ENCODE results near the gene ARHGAP28. TPM values are rescaled to one million over a fixed set of nuclear protein-coding genes. Genes with fewer than 3 reads are reported as not detected.

ARHGAP28 gene
- not detected in 2 replicates for total RNA-seq (2016; rRNA removed; fragmentation: Illumina TruSeq; extraction: Trizol)
- not detected in 2 replicates for total RNA-seq (2016; cell fraction: cytosol; rRNA removed; fragmentation: Illumina TruSeq; extraction: Trizol; ENCODE audit: low read depth)
- total RNA-seq (2016; cell fraction: insoluble cytoplasmic fraction; rRNA removed; fragmentation: Illumina TruSeq; extraction: Trizol), result 0.21 TPM in 1 of 2 replicates, not detected in the other
- total RNA-seq (2016; cell fraction: membrane; rRNA removed; fragmentation: Illumina TruSeq; extraction: Trizol), result not detected in 2 replicates
- not detected in 2 replicates for total RNA-seq (2016; cell fraction: nucleus; rRNA removed; fragmentation: Illumina TruSeq; extraction: Trizol)
- not detected in 2 replicates for polyA plus RNA-seq (2011; rRNA removed)
- polyA plus RNA-seq (2011; cell fraction: cytosol; rRNA removed), result not detected in 2 replicates
- not detected in 2 replicates for polyA plus RNA-seq (2011; cell fraction: nucleus; rRNA removed)
- polyA plus RNA-seq (2012), result not detected in 2 replicates
- polyA plus RNA-seq (2016; cell fraction: cytosol; fragmentation: Illumina TruSeq; extraction: Trizol; ENCODE audit: low read depth), result not detected in 2 replicates
- not detected in 2 replicates for polyA plus RNA-seq (2016; cell fraction: insoluble cytoplasmic fraction; fragmentation: Illumina TruSeq; extraction: Trizol; ENCODE audit: low read depth)
- not detected in 2 replicates for polyA plus RNA-seq (2016; cell fraction: membrane; fragmentation: Illumina TruSeq; extraction: Trizol; ENCODE audit: low read depth)
- polyA plus RNA-seq (2016; cell fraction: nucleus; fragmentation: Illumina TruSeq; extraction: Trizol; ENCODE audit: insufficient read depth, low read depth), result not detected in 2 replicates
- 1.3 TPM in 1 of 2 replicates, not detected in the other for polyA minus RNA-seq (2011; rRNA and poly(A)+ RNA removed; ENCODE audit: low replicate concordance)
- polyA minus RNA-seq (2011; cell fraction: cytosol; rRNA and poly(A)+ RNA removed), result not detected in 2 replicates
- not detected in 2 replicates for polyA minus RNA-seq (2011; cell fraction: nucleus; rRNA and poly(A)+ RNA removed)
- Bru-seq, nascent RNA, result percentile 3 among the genes with signal in this experiment
- BruChase-seq, experiment 1, labeled RNA remaining after a 6-hour chase, result percentile 1 among the genes with signal in this experiment
- BruChase-seq, experiment 2, labeled RNA remaining after a 2-hour chase, result percentile 3 among the genes with signal in this experiment
- long read RNA-seq, experiment 1, result 0 reads
- long read RNA-seq, experiment 2, result 0 reads

- no peaks in the 10 kb centered on the region for H3K79me2 ChIP-seq (ENCODE audit: insufficient read depth, low read length)
- H3K27me3 ChIP-seq (ENCODE audit: control insufficient read depth in 1 of 2, insufficient read depth in 2 of 2, low read length in 2 of 2), result peaks cover 0 to 19% of the 10 kb centered on the region in 2 experiments; a peak in 1 of 5 replicates
- ChIA-PET POLR2A (no interaction called here), CTCF (ENCODE audit: low intra/inter-chr PET ratio, low total read pairs) (no interaction called here)
- peak within 1 kb of the TSS; percentile 7 to 64 (median 17); a peak in 4 of 6 replicates for H3K4me3 ChIP-seq (replicated peaks in 1 of 3; ENCODE audit: insufficient read depth in 1 of 3, low read depth in 2 of 3, low read length in 3 of 3)
- DNase-seq (ENCODE audit: low spot score) (no peak), FAIRE-seq (no peak), ATAC-seq (peak; percentile 97)
- no TSS peak for BruUV-seq (replicated peaks)
- no peak within 1 kb of the TSS for H2AFZ ChIP-seq (ENCODE audit: low read length)
- H3K27ac ChIP-seq (ENCODE audit: extremely low read length, insufficient read depth, low read length), result no peak within 1 kb of the TSS
- peak within 1 kb of the TSS; percentile 58 for H3K4me2 ChIP-seq (ENCODE audit: low read depth, low read length)
- in situ Hi-C loops (cut with HindIII; ENCODE audit: extremely low pct_ligation_motif_present, low pct_unique_long_range_greater_than_20kb) (no loop called here), intact Hi-C loops (cut with micrococcal nuclease; ENCODE audit: unreplicated experiment) (no loop called here)
- H3K9ac ChIP-seq (ENCODE audit: insufficient read depth, low read depth, low read length), result no peak within 1 kb of the TSS
- WGBS (ENCODE audit: low lambda C conversion rate), result 2% methylated on average over 12 of the region's 96 CpGs
- H4K20me1 ChIP-seq (ENCODE audit: insufficient read depth, low read length), result no peaks in the 10 kb centered on the region
- H3K9me3 ChIP-seq (ENCODE audit: low read length), result no peaks in the 10 kb centered on the region
- H3K36me3 ChIP-seq (replicated peaks in 1 of 2; ENCODE audit: control insufficient read depth in 1 of 2, insufficient read depth in 2 of 2, low read length in 2 of 2), result no peaks in the 10 kb centered on the region
- no peaks in the 10 kb centered on the region for H3K4me1 ChIP-seq (ENCODE audit: insufficient read depth, low read length)
- TF ChIP-seq CTCF (CRISPR knock-in tag; IDR thresholded peaks at IDR 0.05), result peak; percentile 46; the same call in 1 of the 2 replicates
- peak; percentile 21; the same call in 1 of the 2 replicates for TF ChIP-seq TFDP2 (CRISPR knock-in tag; IDR thresholded peaks at IDR 0.05)
- TF ChIP-seq ZNF724P (CRISPR knock-in tag; IDR thresholded peaks at IDR 0.05; ENCODE audit: borderline replicate concordance), result no peak
- peak; percentile 89; the same call in 1 of the 2 replicates for TF ChIP-seq ZNF800 (CRISPR knock-in tag; IDR thresholded peaks at IDR 0.05)
- TF ChIP-seq KDM5B (CRISPR knock-in tag; IDR thresholded peaks at IDR 0.05; ENCODE audit: borderline replicate concordance), result peak; percentile 25; the same call in 1 of the 2 replicates
- peak; percentile 68 for TF ChIP-seq ZBTB14 (CRISPR knock-in tag; IDR thresholded peaks at IDR 0.05)
- peak; percentile 54; the same call in 1 of the 2 replicates for TF ChIP-seq UBTF (CRISPR knock-in tag; IDR thresholded peaks at IDR 0.05)
- TF ChIP-seq ZNF816 (CRISPR knock-in tag; IDR thresholded peaks at IDR 0.05; ENCODE audit: borderline replicate concordance), result no peak
Observed at GRCh38 chr18:6729247-6730091, at the start of gene ARHGAP28. ARHGAP28 (plus strand) TSS chr18:6729716; CDS start chr18:6729822, 106 bp downstream.

Measured in HepG2 (cell line).